ENCODE data around the gene FAM72C.
A peak's percentile ranks its signal among the peaks of the same experiment; 100 is the strongest.
"Not testable (repeated sequence)": the region's sequence is repeated elsewhere in the genome, so short reads cannot be mapped to it uniquely, and the experiment has no call there.

FAM72C gene

GRCh38 chr1:143984721-143985473 is 13.1 kb upstream of the FAM72C start:
- H3K4me1 ChIP-seq (ENCODE audit: low read depth, poor library complexity, severe bottlenecking), result peaks cover 24% of the 10 kb centered on the region
- H3K4me3 ChIP-seq (IDR thresholded peaks at IDR 0.05; ENCODE audit: insufficient read depth, low read depth, low read length); H3K36me3 ChIP-seq (ENCODE audit: insufficient read depth); H3K4me2 ChIP-seq; H4K20me1 ChIP-seq (ENCODE audit: insufficient read depth); H3K27ac ChIP-seq; H2AFZ ChIP-seq (ENCODE audit: low read depth); H3K9ac ChIP-seq; H3K27me3 ChIP-seq (ENCODE audit: insufficient read depth, low read depth): not testable (repeated sequence)
- H3K79me2 ChIP-seq (ENCODE audit: insufficient read depth, low read depth), result peaks cover 12% of the 10 kb centered on the region

GRCh38 chr1:143974416-143974815 is 2.6 kb upstream of the FAM72C start:
- not testable (repeated sequence) for H3K27ac ChIP-seq; H3K79me2 ChIP-seq (ENCODE audit: insufficient read depth, low read depth); H3K4me1 ChIP-seq (ENCODE audit: low read depth, poor library complexity, severe bottlenecking); H3K4me2 ChIP-seq; H3K9ac ChIP-seq; H3K36me3 ChIP-seq (ENCODE audit: insufficient read depth); H3K4me3 ChIP-seq (IDR thresholded peaks at IDR 0.05; ENCODE audit: insufficient read depth, low read depth, low read length); H4K20me1 ChIP-seq (ENCODE audit: insufficient read depth); H3K27me3 ChIP-seq (ENCODE audit: insufficient read depth, low read depth); H2AFZ ChIP-seq (ENCODE audit: low read depth)

GRCh38 chr1:143973876-143974414 is 2.2 kb upstream of the FAM72C start:
- H3K9ac ChIP-seq, result peak overlapping the region; percentile 62; the same call in 1 of the 2 replicates
- H3K4me1 ChIP-seq (ENCODE audit: low read depth, poor library complexity, severe bottlenecking); H4K20me1 ChIP-seq (ENCODE audit: insufficient read depth); H3K4me3 ChIP-seq (IDR thresholded peaks at IDR 0.05; ENCODE audit: insufficient read depth, low read depth, low read length); H3K79me2 ChIP-seq (ENCODE audit: insufficient read depth, low read depth); H3K27ac ChIP-seq; H3K36me3 ChIP-seq (ENCODE audit: insufficient read depth); H3K27me3 ChIP-seq (ENCODE audit: insufficient read depth, low read depth); H2AFZ ChIP-seq (ENCODE audit: low read depth): not testable (repeated sequence)
- H3K4me2 ChIP-seq, result peak overlapping the region; percentile 73; the same call in 1 of the 2 replicates

- H3K27me3 ChIP-seq (ENCODE audit: insufficient read depth, low read depth); H3K4me2 ChIP-seq; H3K27ac ChIP-seq; H3K79me2 ChIP-seq (ENCODE audit: insufficient read depth, low read depth); H3K4me1 ChIP-seq (ENCODE audit: low read depth, poor library complexity, severe bottlenecking); H3K36me3 ChIP-seq (ENCODE audit: insufficient read depth); H3K4me3 ChIP-seq (IDR thresholded peaks at IDR 0.05; ENCODE audit: insufficient read depth, low read depth, low read length); H2AFZ ChIP-seq (ENCODE audit: low read depth); H3K9ac ChIP-seq; H4K20me1 ChIP-seq (ENCODE audit: insufficient read depth): not testable (repeated sequence)
These were observed 1.1 kb upstream of the FAM72C start for GRCh38 chr1:143972753-143973326.

GRCh38 chr1:143965860-143966259 is 5.9 kb downstream of the FAM72C start:
- H3K27ac ChIP-seq; H3K4me1 ChIP-seq (ENCODE audit: low read depth, poor library complexity, severe bottlenecking); H3K9ac ChIP-seq; H3K4me2 ChIP-seq; H3K4me3 ChIP-seq (IDR thresholded peaks at IDR 0.05; ENCODE audit: insufficient read depth, low read depth, low read length); H4K20me1 ChIP-seq (ENCODE audit: insufficient read depth); H3K36me3 ChIP-seq (ENCODE audit: insufficient read depth); H3K27me3 ChIP-seq (ENCODE audit: insufficient read depth, low read depth); H2AFZ ChIP-seq (ENCODE audit: low read depth); H3K79me2 ChIP-seq (ENCODE audit: insufficient read depth, low read depth): not testable (repeated sequence)

GRCh38 chr1:143964294-143964693 is 7.5 kb downstream of the FAM72C start:
- H3K79me2 ChIP-seq (ENCODE audit: insufficient read depth, low read depth); H3K9ac ChIP-seq; H3K27me3 ChIP-seq (ENCODE audit: insufficient read depth, low read depth); H3K36me3 ChIP-seq (ENCODE audit: insufficient read depth); H2AFZ ChIP-seq (ENCODE audit: low read depth); H3K4me3 ChIP-seq (IDR thresholded peaks at IDR 0.05; ENCODE audit: insufficient read depth, low read depth, low read length); H4K20me1 ChIP-seq (ENCODE audit: insufficient read depth); H3K4me1 ChIP-seq (ENCODE audit: low read depth, poor library complexity, severe bottlenecking); H3K27ac ChIP-seq; H3K4me2 ChIP-seq: not testable (repeated sequence)

GRCh38 chr1:143955930-143956329 is 15.9 kb downstream of the FAM72C start:
- not testable (repeated sequence) for H3K4me3 ChIP-seq (IDR thresholded peaks at IDR 0.05; ENCODE audit: insufficient read depth, low read depth, low read length); H2AFZ ChIP-seq (ENCODE audit: low read depth); H3K9ac ChIP-seq; H3K27me3 ChIP-seq (ENCODE audit: insufficient read depth, low read depth); H3K27ac ChIP-seq; H3K4me2 ChIP-seq; H3K79me2 ChIP-seq (ENCODE audit: insufficient read depth, low read depth); H3K4me1 ChIP-seq (ENCODE audit: low read depth, poor library complexity, severe bottlenecking); H4K20me1 ChIP-seq (ENCODE audit: insufficient read depth); H3K36me3 ChIP-seq (ENCODE audit: insufficient read depth)

GRCh38 chr1:143952913-143953312 is 18.9 kb downstream of the FAM72C start:
- H3K4me2 ChIP-seq; H2AFZ ChIP-seq (ENCODE audit: low read depth); H4K20me1 ChIP-seq (ENCODE audit: insufficient read depth); H3K79me2 ChIP-seq (ENCODE audit: insufficient read depth, low read depth); H3K9ac ChIP-seq; H3K4me3 ChIP-seq (IDR thresholded peaks at IDR 0.05; ENCODE audit: insufficient read depth, low read depth, low read length); H3K36me3 ChIP-seq (ENCODE audit: insufficient read depth); H3K27ac ChIP-seq; H3K4me1 ChIP-seq (ENCODE audit: low read depth, poor library complexity, severe bottlenecking); H3K27me3 ChIP-seq (ENCODE audit: insufficient read depth, low read depth): not testable (repeated sequence)

GRCh38 chr1:143951485-143952391 is 20.0 kb downstream of the FAM72C start:
- H3K36me3 ChIP-seq (ENCODE audit: insufficient read depth); H3K9ac ChIP-seq; H3K4me3 ChIP-seq (IDR thresholded peaks at IDR 0.05; ENCODE audit: insufficient read depth, low read depth, low read length); H3K27me3 ChIP-seq (ENCODE audit: insufficient read depth, low read depth); H3K4me1 ChIP-seq (ENCODE audit: low read depth, poor library complexity, severe bottlenecking); H3K4me2 ChIP-seq; H4K20me1 ChIP-seq (ENCODE audit: insufficient read depth); H3K27ac ChIP-seq; H3K79me2 ChIP-seq (ENCODE audit: insufficient read depth, low read depth); H2AFZ ChIP-seq (ENCODE audit: low read depth): not testable (repeated sequence)

GRCh38 chr1:143947749-143948148 is 24.0 kb downstream of the FAM72C start:
- H3K27me3 ChIP-seq (ENCODE audit: insufficient read depth, low read depth); H3K27ac ChIP-seq; H3K36me3 ChIP-seq (ENCODE audit: insufficient read depth); H4K20me1 ChIP-seq (ENCODE audit: insufficient read depth); H3K4me1 ChIP-seq (ENCODE audit: low read depth, poor library complexity, severe bottlenecking); H3K9ac ChIP-seq; H3K79me2 ChIP-seq (ENCODE audit: insufficient read depth, low read depth); H3K4me2 ChIP-seq; H3K4me3 ChIP-seq (IDR thresholded peaks at IDR 0.05; ENCODE audit: insufficient read depth, low read depth, low read length); H2AFZ ChIP-seq (ENCODE audit: low read depth): not testable (repeated sequence)

Measured in KMS-11 (cell line).